ENCODE data around the gene AKAP17A.
"Not testable (repeated sequence)": the region's sequence is repeated elsewhere in the genome, so short reads cannot be mapped to it uniquely, and the experiment has no call there.

DNA sequence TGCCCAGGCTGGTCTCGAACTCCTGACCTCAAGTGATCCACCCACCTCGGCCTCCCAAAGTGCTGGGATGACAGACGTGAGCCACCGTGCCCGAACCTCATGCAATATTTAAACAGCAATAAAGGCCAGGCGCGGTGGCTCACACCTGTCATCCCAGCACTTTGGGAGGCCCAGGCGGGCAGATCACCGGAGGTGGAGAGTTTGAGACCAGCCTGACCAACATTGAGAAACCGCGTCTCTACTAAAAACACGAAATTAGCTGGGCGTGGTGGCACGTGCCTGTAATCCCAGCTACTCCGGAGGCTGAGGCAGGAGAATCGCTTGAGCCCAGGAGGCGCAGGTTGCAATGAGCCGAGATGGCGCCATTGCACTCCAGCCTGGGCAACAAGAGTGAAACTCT, 17.2 kb upstream of the AKAP17A start:
- not testable (repeated sequence) for TF ChIP-seq CTCF (IDR thresholded peaks at IDR 0.05; ENCODE audit: low read depth, low read length, missing input control); SP1 (IDR thresholded peaks at IDR 0.05); REST (IDR thresholded peaks at IDR 0.05); ATF3 (IDR thresholded peaks at IDR 0.05); ZBTB33 (IDR thresholded peaks at IDR 0.05); JUND (IDR thresholded peaks at IDR 0.05); TAF1 (conservative IDR thresholded peaks at IDR 0.05); HNF4G (IDR thresholded peaks at IDR 0.05); RAD21 (IDR thresholded peaks at IDR 0.05); YY1 (IDR thresholded peaks at IDR 0.05)
- TF ChIP-seq, protein P1, sequence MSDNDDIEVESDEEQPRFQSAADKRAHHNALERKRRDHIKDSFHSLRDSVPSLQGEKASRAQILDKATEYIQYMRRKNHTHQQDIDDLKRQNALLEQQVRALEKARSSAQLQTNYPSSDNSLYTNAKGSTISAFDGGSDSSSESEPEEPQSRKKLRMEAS (IDR thresholded peaks at IDR 0.05) = not testable (repeated sequence)
